HepG2 (cell line): Measurements from ENCODE around the gene CKB. TPM values are rescaled to one million over a fixed set of nuclear protein-coding genes. Genes with fewer than 3 reads are reported as not detected.

Experiments
- ATM ChIP-seq: fragments of 450-650 bp; IDR thresholded peaks from 2 replicates; pipeline ENCODE4 v1.7.1; 2017; ENCODE audit warnings: mild to moderate bottlenecking, borderline replicate concordance
- ATRX ChIP-seq: sonication (generic); formaldehyde crosslinking; IDR thresholded peaks from 2 replicates; pipeline ENCODE4 v1.4.0; 2020; ENCODE audit warnings: missing genetic modification reagents, borderline replicate concordance
- DPF2 ChIP-seq: sonication (generic); formaldehyde crosslinking; IDR thresholded peaks from 2 replicates; pipeline ENCODE4 v1.4.0; 2020; ENCODE audit warnings: mild to moderate bottlenecking, low read depth, missing genetic modification reagents, borderline replicate concordance
- ELF3 ChIP-seq: IDR thresholded peaks from 2 replicates; pipeline ENCODE4 v1.6.1; 2016; ENCODE audit warnings: missing genetic modification reagents, missing compliant biosample characterization
- FIP1L1 ChIP-seq: fragments of 200-400 bp; formaldehyde crosslinking; IDR thresholded peaks from 2 replicates; pipeline ENCODE4 v1.6.1; 2018; ENCODE audit warnings: low read depth, mild to moderate bottlenecking, low read length, moderate library complexity, borderline replicate concordance; ENCODE audit not compliant: insufficient read depth
- KDM3A ChIP-seq: IDR thresholded peaks from 2 replicates; pipeline ENCODE4 v1.6.1; 2018; ENCODE audit warnings: low read depth, missing compliant biosample characterization
- KMT2A ChIP-seq: sonication (generic); formaldehyde crosslinking; IDR thresholded peaks from 2 replicates; pipeline ENCODE4 v1.4.0; 2020; ENCODE audit warnings: missing genetic modification reagents
- MAF1 ChIP-seq: sonication (generic); formaldehyde crosslinking; IDR thresholded peaks from 2 replicates; pipeline ENCODE4 v1.5.0; 2020; ENCODE audit warnings: missing genetic modification reagents, borderline replicate concordance
- MED1 ChIP-seq: sonication (generic); formaldehyde crosslinking; IDR thresholded peaks from 2 replicates; pipeline ENCODE4 v1.4.0; 2020; ENCODE audit warnings: missing genetic modification reagents
- NCOA5 ChIP-seq: sonication (generic); formaldehyde crosslinking; IDR thresholded peaks from 2 replicates; pipeline ENCODE4 v1.4.0; 2020; ENCODE audit warnings: missing genetic modification reagents
- NCOR1 ChIP-seq: fragments of 200-600 bp; sonication (generic); IDR thresholded peaks from 2 replicates; pipeline ENCODE4 v1.7.0; 2017; ENCODE audit warnings: antibody characterized with exemption, low read length, borderline replicate concordance
- NRL ChIP-seq: sonication (generic); formaldehyde crosslinking; IDR thresholded peaks from 2 replicates; pipeline ENCODE4 v1.5.0; 2020; ENCODE audit warnings: missing genetic modification reagents, mild to moderate bottlenecking, moderate library complexity, borderline replicate concordance
- POLR2G ChIP-seq: fragments of 200-400 bp; formaldehyde crosslinking; IDR thresholded peaks from 2 replicates; pipeline ENCODE4 v1.6.1; 2018; ENCODE audit warnings: mild to moderate bottlenecking, low read depth, low read length, moderate library complexity
- PRMT3 ChIP-seq: sonication (generic); formaldehyde crosslinking; IDR thresholded peaks from 2 replicates; pipeline ENCODE4 v1.8.1; 2022; ENCODE audit warnings: low read depth, mild to moderate bottlenecking, moderate library complexity, missing genetic modification reagents, borderline replicate concordance
- RBM22 ChIP-seq: fragments of 200-400 bp; formaldehyde crosslinking; optimal IDR thresholded peaks from 2 replicates; pipeline ENCODE3; 2017; ENCODE audit warnings: mild to moderate bottlenecking, low read length, moderate library complexity
- RFXAP ChIP-seq: sonication (generic); formaldehyde crosslinking; IDR thresholded peaks from 2 replicates; pipeline ENCODE4 v1.4.0; 2020; ENCODE audit warnings: missing genetic modification reagents, borderline replicate concordance
- SRY ChIP-seq: sonication (generic); formaldehyde crosslinking; IDR thresholded peaks from 2 replicates; pipeline ENCODE4 v1.8.0; 2022; ENCODE audit warnings: mild to moderate bottlenecking, missing genetic modification reagents
- THAP11 ChIP-seq: IDR thresholded peaks from 2 replicates; pipeline ENCODE4 v1.6.1; 2016; ENCODE audit warnings: missing biosample characterization, missing genetic modification reagents
- WIZ ChIP-seq: sonication (generic); formaldehyde crosslinking; IDR thresholded peaks from 2 replicates; pipeline ENCODE4 v1.5.1; 2020; ENCODE audit warnings: mild to moderate bottlenecking, missing genetic modification reagents
- ZNF20 ChIP-seq: sonication (generic); formaldehyde crosslinking; IDR thresholded peaks from 2 replicates; pipeline ENCODE4 v1.4.0; 2020; ENCODE audit warnings: mild to moderate bottlenecking, moderate library complexity, missing genetic modification reagents
- ZNF670 ChIP-seq: sonication (generic); formaldehyde crosslinking; IDR thresholded peaks from 2 replicates; pipeline ENCODE4 v1.8.0; 2022; ENCODE audit warnings: mild to moderate bottlenecking, missing genetic modification reagents, borderline replicate concordance
- ZNF891 ChIP-seq: sonication (generic); formaldehyde crosslinking; IDR thresholded peaks from 2 replicates; pipeline ENCODE4 v1.5.0; 2020; ENCODE audit warnings: mild to moderate bottlenecking, missing genetic modification reagents
- ZXDC ChIP-seq: sonication (generic); formaldehyde crosslinking; IDR thresholded peaks from 2 replicates; pipeline ENCODE4 v1.5.0; 2020; ENCODE audit warnings: mild to moderate bottlenecking, missing genetic modification reagents
- polyA plus RNA-seq, 8 experiments: library from polyadenylated mRNA; depleted of rRNA in 3 of 8; stranded (reverse) in 7 of 8; unstranded in 1 of 8; fragments of >200 nt; fragmentation: Illumina TruSeq in 4 of 8; extraction: Trizol in 4 of 8; gene quantifications; 2 replicates each; pipeline versions ENCODE4 v1.2.1 to v1.2.3, GENCODE V29; 2011 to 2016; ENCODE audit warnings: low read depth in 4 of 8, missing spikeins in 1 of 8, mixed read lengths in 1 of 8; ENCODE audit not compliant: insufficient read depth in 1 of 8
- total RNA-seq, 5 experiments: library from RNA; depleted of rRNA; stranded (reverse); fragments of >200 nt; fragmentation: Illumina TruSeq; extraction: Trizol; gene quantifications; 2 replicates each; pipeline ENCODE4 v1.2.3, GENCODE V29; 2016; ENCODE audit warnings: low read depth in 1 of 5
- TF ChIP-seq, protein P1 (sequence below): conservative IDR thresholded peaks from 2 replicates; pipeline ENCODE4 v1.6.1; 2018; ENCODE audit warnings: missing genetic modification reagents
- TF ChIP-seq, protein P2 (sequence below): IDR thresholded peaks from 2 replicates; pipeline ENCODE4 v1.6.1; 2012; ENCODE audit warnings: low read depth, low read length, improper control_type of control experiment

CKB gene
- total and polyA plus RNA-seq, 2 of the 13 experiments (the other 11 are each of a cell fraction or from before 2014, with no cell fraction given) = 82.3 to 217 TPM

DNA sequence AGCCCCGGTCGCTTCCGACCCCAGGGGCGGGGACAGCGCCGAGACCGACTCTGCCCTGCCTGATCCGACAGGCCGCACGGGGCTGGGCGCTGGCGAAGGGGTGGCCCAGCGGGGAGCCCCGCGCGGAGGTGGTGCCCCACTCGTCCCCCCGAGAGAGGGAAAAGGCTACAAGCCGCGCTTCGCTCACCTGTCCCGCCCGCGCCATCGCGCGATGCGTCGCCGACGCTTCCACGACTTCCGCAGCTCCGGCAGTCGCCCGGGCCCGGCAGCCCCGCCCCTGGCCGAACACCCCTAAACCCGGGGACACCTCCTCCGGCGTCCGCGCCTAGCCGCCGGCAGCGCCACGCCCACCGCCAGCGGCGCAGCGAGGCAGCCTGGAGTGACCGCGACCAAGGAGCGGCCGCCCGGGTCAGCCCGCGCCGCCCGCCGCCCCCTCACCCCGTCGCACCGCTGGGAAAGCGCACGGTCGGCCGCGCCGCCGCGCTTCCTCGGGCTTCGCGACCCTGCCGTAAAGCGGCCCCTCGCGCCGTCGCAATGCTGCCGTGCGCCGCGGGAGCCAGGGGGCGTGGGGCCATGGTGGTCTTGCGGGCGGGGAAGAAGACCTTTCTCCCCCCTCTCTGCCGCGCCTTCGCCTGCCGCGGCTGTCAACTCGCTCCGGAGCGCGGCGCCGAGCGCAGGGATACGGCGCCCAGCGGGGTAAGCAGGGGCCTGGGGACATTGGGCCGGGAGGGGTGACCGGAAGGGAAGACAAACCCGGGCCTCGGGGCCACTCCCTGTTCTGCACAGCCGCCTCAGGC is 40.0 kb upstream of the CKB start, which contains the start of the genes BAG5 and COA8 (continued):
- TF ChIP-seq, protein P1, sequence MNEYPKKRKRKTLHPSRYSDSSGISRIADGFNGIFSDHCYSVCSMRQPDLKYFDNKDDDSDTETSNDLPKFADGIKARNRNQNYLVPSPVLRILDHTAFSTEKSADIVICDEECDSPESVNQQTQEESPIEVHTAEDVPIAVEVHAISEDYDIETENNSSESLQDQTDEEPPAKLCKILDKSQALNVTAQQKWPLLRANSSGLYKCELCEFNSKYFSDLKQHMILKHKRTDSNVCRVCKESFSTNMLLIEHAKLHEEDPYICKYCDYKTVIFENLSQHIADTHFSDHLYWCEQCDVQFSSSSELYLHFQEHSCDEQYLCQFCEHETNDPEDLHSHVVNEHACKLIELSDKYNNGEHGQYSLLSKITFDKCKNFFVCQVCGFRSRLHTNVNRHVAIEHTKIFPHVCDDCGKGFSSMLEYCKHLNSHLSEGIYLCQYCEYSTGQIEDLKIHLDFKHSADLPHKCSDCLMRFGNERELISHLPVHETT = peak; percentile 70; the same call in 1 of the 2 replicates
- peak; percentile 80 for TF ChIP-seq POLR2G
- no peak for TF ChIP-seq WIZ (CRISPR knock-in tag)
- 0 out of 2 replicates have a peak, but pooled peaks have one; percentile 63 for TF ChIP-seq KMT2A
- 0 out of 2 replicates have a peak, but pooled peaks have one; percentile 40 for TF ChIP-seq ZNF20
- TF ChIP-seq ATM = no peak
- peak; percentile 93 for TF ChIP-seq THAP11
- TF ChIP-seq MAF1 (CRISPR knock-in tag) = no peak
- TF ChIP-seq ZXDC = peak; percentile 26; the same call in 1 of the 2 replicates
- peak; percentile 61 for TF ChIP-seq ELF3 (CRISPR knock-in tag)
- no peak for TF ChIP-seq DPF2 (CRISPR knock-in tag)
- TF ChIP-seq NCOA5 (CRISPR knock-in tag) = no peak
- peak; percentile 20; the same call in 1 of the 2 replicates for TF ChIP-seq MED1 (CRISPR knock-in tag)
- no peak for TF ChIP-seq NRL (CRISPR knock-in tag)
- TF ChIP-seq ZNF670 (CRISPR knock-in tag) = no peak; the same call in 1 of the 2 replicates
- no peak for TF ChIP-seq NCOR1
- TF ChIP-seq SRY (CRISPR knock-in tag) = peak; percentile 72
- TF ChIP-seq ATRX (CRISPR knock-in tag) = no peak
- TF ChIP-seq PRMT3 (CRISPR knock-in tag) = peak; percentile 67
- TF ChIP-seq KDM3A = no peak
- no peak for TF ChIP-seq ZNF891 (CRISPR knock-in tag)
- TF ChIP-seq, protein P2, sequence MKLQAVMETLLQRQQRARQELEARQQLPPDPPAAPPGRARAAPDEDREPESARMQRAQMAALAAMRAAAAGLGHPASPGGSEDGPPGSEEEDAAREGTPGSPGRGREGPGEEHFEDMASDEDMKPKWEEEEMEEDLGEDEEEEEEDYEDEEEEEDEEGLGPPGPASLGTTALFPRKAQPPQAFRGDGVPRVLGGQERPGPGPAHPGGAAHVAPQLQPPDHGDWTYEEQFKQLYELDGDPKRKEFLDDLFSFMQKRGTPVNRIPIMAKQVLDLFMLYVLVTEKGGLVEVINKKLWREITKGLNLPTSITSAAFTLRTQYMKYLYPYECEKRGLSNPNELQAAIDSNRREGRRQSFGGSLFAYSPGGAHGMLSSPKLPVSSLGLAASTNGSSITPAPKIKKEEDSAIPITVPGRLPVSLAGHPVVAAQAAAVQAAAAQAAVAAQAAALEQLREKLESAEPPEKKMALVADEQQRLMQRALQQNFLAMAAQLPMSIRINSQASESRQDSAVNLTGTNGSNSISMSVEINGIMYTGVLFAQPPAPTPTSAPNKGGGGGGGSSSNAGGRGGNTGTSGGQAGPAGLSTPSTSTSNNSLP = no peak
- 0 out of 2 replicates have a peak, but pooled peaks have one; percentile 22 for TF ChIP-seq RFXAP (CRISPR knock-in tag)
- TF ChIP-seq FIP1L1 = no peak
- no peak for TF ChIP-seq RBM22
